Thyroid gland (tissue), 4 donors: ENCODE measurements around the gene KLHDC10.

ENCODE experiments used
- CTCF ChIP-seq, 6 experiments: fragments of 200-600 bp in 3 of 6; fragments of 450-650 bp in 3 of 6; sonication (generic) in 3 of 6; IDR thresholded peaks; one replicate each; pipeline ENCODE4 v1.5.1; 2016 to 2019; ENCODE audit warnings: antibody characterized with exemption in 6 of 6, mild to moderate bottlenecking in 2 of 6, inconsistent platforms in 1 of 6, moderate library complexity in 1 of 6
- POLR2A ChIP-seq, 2 donors: fragments of 450-650 bp; IDR thresholded peaks; one replicate each; pipeline ENCODE4 v1.6.1; 2017; ENCODE audit warnings: antibody characterized with exemption in 2 of 2, mild to moderate bottlenecking in 2 of 2, moderate library complexity in 1 of 2

GRCh38 chr7:130178251-130178650 is 107.9 kb downstream of the KLHDC10 start:
- TF ChIP-seq CTCF (IDR thresholded peaks at IDR 0.05): no peak
- no peak for TF ChIP-seq POLR2A (IDR thresholded peaks at IDR 0.05)
